ENCODE measurements around the gene NME9. TPM values are rescaled to one million over a fixed set of nuclear protein-coding genes. Genes with fewer than 3 reads are reported as not detected.

Gene NME9
- total and polyA plus RNA-seq, 2 of the 4 experiments (the other 2 are of a cell fraction) = not detected

DNA sequence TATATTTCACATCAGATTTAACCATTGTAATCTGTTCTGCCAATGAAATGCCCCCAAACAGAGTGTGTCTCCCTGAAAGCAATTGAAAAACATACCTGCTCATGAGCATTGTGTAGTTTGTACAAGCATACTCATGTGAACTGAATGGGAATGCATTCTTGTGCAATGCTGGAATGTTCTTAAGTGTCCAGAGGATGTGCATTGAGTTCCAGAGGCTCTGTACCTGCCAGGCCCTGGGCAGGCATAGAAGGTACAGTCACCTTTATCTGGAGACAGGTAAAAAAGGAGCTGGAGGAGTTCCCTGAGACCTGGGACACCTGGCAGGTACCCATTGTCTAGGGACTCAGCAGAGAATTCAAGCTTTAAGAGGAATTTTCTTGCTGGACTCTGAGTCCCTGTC lies 21.5 kb upstream of the NME9 start:
- H3K4me3 ChIP-seq (ENCODE audit: insufficient read depth, low read depth, low read length) = no peak overlapping the region
- H3K79me1 ChIP-seq (ENCODE audit: low read depth in 1 of 2, low read length in 2 of 2) = peaks cover 6 to 67% of the 10 kb centered on the region in 2 experiments; a peak in 3 of 4 replicates
- no peak overlapping the region for H3K18ac ChIP-seq (ENCODE audit: low read depth, low read length)
- H3K56ac ChIP-seq (ENCODE audit: extremely low read depth, insufficient read depth, low read length) = no peak overlapping the region
- ATAC-seq (ENCODE audit: low read depth) (no peak), DNase-seq (peak; percentile 39)
- peaks cover 14% of the 10 kb centered on the region for H3K9me1 ChIP-seq (ENCODE audit: insufficient read depth, low read length)
- H2AK9ac ChIP-seq (replicated peaks; ENCODE audit: low read depth, low read length, poor library complexity) = no peak overlapping the region
- ChIA-PET CTCF (interaction anchor here (1.4 kb wide), 1 partner anchor 572 kb away, joined by 3 read pairs; no protein-coding TSS in a partner anchor), POLR2A (ENCODE audit: unreplicated experiment) (no interaction called here)
- no TSS peak for BruUV-seq (replicated peaks)
- peaks cover 2% of the 10 kb centered on the region for H3K36me3 ChIP-seq (ENCODE audit: control insufficient read depth, insufficient read depth, low read length)
- no peak overlapping the region for H3K9ac ChIP-seq (ENCODE audit: low read depth, low read length)
- H3K23ac ChIP-seq (ENCODE audit: low read depth, low read length) = peak overlapping the region; percentile 13; the same call in 1 of the 2 replicates
- in situ Hi-C loops (cut with MboI; ENCODE audit: low sequenced_read_pairs) = no loop called here
- dilution Hi-C loops (cut with HindIII; ENCODE audit: low sequenced_read_pairs, unreplicated experiment) = no loop called here
- intact Hi-C loops (cut with micrococcal nuclease) = no loop called here
- no peak overlapping the region for H3K27ac ChIP-seq (ENCODE audit: insufficient read depth, low read length)
- H2AFZ ChIP-seq (replicated peaks; ENCODE audit: low read length, poor library complexity) = no peak overlapping the region
- no peak overlapping the region for H2BK5ac ChIP-seq (ENCODE audit: low read depth, low read length, poor library complexity, severe bottlenecking)
- no peak overlapping the region for H4K8ac ChIP-seq (ENCODE audit: low read depth in 2 of 2, low read length in 2 of 2)
- no peak overlapping the region for H2BK20ac ChIP-seq (ENCODE audit: low read depth, low read length)
- peaks cover 19% of the 10 kb centered on the region; the same call in 1 of the 2 replicates for H4K20me1 ChIP-seq (ENCODE audit: insufficient read depth, low read length)
- no peak overlapping the region for H3K14ac ChIP-seq (replicated peaks; ENCODE audit: low read depth, low read length)
- TF ChIP-seq, protein P1, sequence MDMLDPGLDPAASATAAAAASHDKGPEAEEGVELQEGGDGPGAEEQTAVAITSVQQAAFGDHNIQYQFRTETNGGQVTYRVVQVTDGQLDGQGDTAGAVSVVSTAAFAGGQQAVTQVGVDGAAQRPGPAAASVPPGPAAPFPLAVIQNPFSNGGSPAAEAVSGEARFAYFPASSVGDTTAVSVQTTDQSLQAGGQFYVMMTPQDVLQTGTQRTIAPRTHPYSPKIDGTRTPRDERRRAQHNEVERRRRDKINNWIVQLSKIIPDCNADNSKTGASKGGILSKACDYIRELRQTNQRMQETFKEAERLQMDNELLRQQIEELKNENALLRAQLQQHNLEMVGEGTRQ (IDR thresholded peaks at IDR 0.05; ENCODE audit: low read depth, low read length) = no peak
- peak; percentile 76 for TF ChIP-seq CEBPB (IDR thresholded peaks at IDR 0.05; ENCODE audit: low read depth, low read length)
- H3K9me3 ChIP-seq (ENCODE audit: control insufficient read depth, insufficient read depth, low read length) = no peaks in the 10 kb centered on the region
- H3K4me1 ChIP-seq (ENCODE audit: control insufficient read depth, insufficient read depth, low read length) = peaks cover 10% of the 10 kb centered on the region
- no peak overlapping the region for H2BK120ac ChIP-seq (ENCODE audit: low read depth, low read length)
- H3K4ac ChIP-seq (ENCODE audit: low read depth, low read length) = no peak overlapping the region
- no peak overlapping the region for H4K5ac ChIP-seq (ENCODE audit: low read depth, low read length)
- no peaks in the 10 kb centered on the region for H3K27me3 ChIP-seq (ENCODE audit: control insufficient read depth, insufficient read depth, low read length)
- no peak overlapping the region for H4K91ac ChIP-seq (ENCODE audit: insufficient read depth, low read depth, low read length)
- no peak overlapping the region for H2BK15ac ChIP-seq (ENCODE audit: low read depth, low read length)
- H2AK5ac ChIP-seq (ENCODE audit: low read depth, low read length) = no peak overlapping the region
- no peak overlapping the region for H3K4me2 ChIP-seq (ENCODE audit: low read depth, low read length)

Measured in IMR-90 (cell line).